Measurements from ENCODE around the gene HDAC11.

Gene HDAC11

DNA sequence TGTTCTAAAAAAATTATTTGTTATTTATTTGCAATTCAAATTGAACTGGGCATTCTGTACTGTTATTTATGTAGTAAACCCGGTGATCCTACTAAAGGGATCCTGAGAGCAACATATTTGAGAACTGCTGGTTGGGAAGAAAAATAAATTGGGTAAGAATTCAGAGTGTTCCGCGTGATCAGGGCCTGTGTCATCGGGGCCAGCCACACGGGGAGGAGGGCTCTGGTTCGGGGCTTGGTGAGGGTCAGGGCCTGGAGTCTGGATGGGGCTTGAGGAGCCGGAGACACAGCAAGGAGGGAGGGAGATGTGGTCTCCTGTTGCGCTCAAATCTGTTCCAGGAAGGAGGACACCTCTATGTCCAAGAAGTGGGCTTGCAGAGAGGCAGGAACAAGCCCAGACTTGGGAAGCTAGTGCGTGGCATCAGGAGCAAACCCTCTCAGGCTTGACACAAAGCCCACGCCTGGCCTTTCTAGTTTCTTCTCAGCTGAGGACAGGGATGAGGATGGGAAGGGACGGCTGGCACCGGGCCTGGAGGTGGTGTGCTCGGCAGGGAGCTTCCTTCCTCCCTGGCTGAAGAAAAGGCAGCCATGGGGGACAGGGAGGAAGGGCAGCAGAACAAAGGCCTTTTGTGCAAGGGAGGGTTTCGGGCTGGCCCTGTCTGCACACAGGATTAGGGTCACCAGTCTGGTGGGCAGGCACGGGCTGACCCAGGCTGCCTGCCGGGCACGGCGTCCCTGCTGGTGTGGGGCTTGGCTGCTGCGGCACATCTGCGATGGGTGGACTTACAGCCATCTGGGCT is 45.9 kb downstream of the HDAC11 start:
- no peak for FAIRE-seq
- no peak for DNase-seq (ENCODE audit: insufficient read length)
- TF ChIP-seq TAF1 (IDR thresholded peaks at IDR 0.05; ENCODE audit: borderline replicate concordance, low read depth, low read length) (no peak), POLR2AphosphoS5 (IDR thresholded peaks at IDR 0.05; ENCODE audit: low read depth, low read length) (no peak), POLR2A (IDR thresholded peaks at IDR 0.05; ENCODE audit: low read depth, low read length) (no peak)

DNA sequence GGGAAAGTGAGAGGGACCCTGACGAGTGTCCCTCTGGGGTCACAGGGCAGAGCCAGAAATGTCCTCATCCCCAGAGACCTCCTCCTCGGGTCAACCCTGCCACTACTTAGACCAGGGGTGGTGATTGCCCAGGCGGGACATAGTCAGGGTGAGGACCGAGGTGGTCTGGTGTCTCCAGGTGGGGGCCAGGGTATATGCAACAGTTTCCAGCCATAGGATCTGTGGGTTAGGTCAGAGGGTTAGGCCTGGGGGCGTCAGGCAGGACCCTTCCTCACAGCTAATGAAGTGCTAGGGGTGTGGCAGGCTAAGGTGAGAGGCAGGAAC is 46.5 kb downstream of the HDAC11 start:
- TF ChIP-seq POLR2A (IDR thresholded peaks at IDR 0.05; ENCODE audit: low read depth, low read length): no peak
- TF ChIP-seq POLR2AphosphoS5 (IDR thresholded peaks at IDR 0.05; ENCODE audit: low read depth, low read length): no peak
- TF ChIP-seq TAF1 (IDR thresholded peaks at IDR 0.05; ENCODE audit: borderline replicate concordance, low read depth, low read length): no peak
- DNase-seq (ENCODE audit: insufficient read length): no peak
- no peak for FAIRE-seq

DNA sequence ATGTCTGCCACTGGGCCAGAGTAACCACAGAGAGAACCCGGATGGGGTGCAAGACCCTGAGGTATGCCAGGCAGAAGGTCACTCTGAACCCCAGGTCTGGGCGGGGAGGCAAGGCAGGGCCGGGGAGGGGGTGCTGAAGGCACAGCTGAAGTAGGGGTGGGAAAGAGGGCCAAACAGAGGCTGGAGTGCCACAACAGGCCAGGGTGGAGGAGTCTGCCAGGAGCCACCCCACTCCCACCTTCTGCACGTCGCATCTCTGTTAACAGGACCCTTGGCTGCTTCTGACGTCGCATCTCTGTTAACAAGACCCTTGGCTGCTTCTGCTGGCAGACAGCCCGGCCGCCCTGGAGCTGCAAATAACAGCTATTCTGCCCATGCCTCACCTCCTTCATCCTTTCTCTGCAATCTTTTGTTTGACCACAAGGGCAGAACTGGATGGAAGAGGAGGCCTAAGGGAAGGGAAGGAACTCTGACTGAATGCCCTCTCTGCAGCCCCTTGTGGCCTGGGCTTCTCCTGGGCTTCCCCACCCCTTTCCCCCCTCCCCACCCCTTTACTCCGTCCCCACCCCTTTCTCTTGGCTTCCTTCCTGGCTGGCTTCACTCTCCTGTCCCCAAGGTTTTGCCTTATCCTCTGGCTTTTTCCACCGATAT is 48.2 kb downstream of the HDAC11 start:
- FAIRE-seq (no peak), DNase-seq (ENCODE audit: insufficient read length) (no peak)
- TF ChIP-seq POLR2AphosphoS5 (IDR thresholded peaks at IDR 0.05; ENCODE audit: low read depth, low read length) (no peak), TAF1 (IDR thresholded peaks at IDR 0.05; ENCODE audit: borderline replicate concordance, low read depth, low read length) (no peak), POLR2A (IDR thresholded peaks at IDR 0.05; ENCODE audit: low read depth, low read length) (no peak)

DNA sequence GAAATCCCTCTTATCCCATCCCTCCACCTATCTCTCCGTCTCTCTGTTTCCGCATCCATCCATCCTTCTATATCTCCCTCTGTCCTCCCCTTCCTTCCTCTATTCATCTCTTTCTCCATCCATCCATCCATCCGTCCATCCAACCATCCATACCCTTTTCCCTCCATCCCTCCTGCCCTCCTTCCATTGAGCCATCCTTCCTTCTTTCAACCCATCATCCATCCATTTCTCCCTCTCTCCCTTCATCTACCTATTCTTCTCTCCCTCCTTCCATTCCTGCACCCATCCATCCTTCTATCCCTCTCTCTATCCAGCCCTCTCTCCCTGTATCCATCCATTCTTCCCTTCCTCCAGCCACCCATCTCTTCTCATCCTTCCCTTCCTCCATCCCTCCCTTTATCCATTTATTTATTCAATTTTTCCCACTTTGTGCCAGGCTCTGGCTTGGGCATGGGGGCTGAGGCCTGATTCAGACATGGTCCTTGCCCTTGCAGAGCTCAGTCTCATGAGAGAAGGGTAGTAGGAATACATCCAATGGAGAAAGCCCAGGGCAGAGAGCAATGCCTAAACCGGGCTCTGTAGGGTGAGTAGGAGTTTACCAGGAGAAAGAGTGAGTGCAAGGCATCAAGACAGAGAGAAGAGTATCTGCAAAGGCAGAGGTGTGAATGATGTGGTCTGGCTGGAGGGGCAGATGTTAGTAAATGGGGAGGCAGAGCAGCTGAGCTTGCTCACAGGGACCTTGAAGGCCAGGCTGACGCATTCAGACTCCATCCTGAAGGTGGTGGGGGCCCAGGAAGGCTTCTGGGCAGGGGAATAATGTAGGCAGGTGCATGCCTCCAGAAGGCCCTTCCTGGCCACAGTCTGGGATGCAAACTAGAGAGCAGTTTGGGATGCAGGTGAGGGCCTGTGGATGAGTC is 49.3 kb downstream of the HDAC11 start:
- no peak for DNase-seq (ENCODE audit: insufficient read length)
- no peak for TF ChIP-seq TAF1 (IDR thresholded peaks at IDR 0.05; ENCODE audit: borderline replicate concordance, low read depth, low read length)
- TF ChIP-seq POLR2AphosphoS5 (IDR thresholded peaks at IDR 0.05; ENCODE audit: low read depth, low read length): no peak
- no peak for TF ChIP-seq POLR2A (IDR thresholded peaks at IDR 0.05; ENCODE audit: low read depth, low read length)
- FAIRE-seq: no peak

DNA sequence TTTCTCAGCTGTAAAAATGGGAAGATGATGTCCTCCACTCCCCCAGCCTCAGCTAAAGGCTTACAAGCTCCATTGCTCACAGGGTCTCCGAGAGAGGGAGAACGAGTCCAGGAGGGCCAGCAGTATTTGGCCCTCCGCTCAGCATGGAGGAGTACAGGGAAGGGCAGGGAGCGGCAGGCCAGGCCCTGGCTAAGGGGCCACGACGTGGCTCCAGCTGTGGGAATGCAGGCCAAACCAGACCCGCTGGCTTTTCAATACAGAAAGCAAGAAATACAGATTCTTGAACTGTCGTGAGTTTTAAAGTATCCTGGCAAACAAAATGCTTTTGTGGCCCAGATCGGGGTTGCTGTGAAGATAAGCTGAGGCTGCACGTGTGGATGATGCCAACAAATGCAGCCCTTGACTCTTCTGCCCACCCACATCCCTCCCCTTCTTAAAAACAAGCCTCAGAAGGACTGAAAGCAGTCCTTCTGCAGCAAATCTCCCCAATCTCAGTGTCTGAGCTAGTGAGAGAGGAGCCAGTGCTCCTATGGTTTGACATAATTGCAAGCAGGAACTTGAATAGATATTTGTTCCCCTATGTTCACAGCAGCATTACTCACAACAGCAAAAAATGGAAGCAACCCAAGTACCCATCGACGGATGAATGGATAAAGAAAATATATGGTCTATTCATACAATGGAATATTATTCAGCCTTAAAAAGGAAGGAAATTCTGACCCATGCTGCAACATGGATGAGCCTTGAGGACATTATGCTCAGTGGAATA is 50.3 kb downstream of the HDAC11 start:
- DNase-seq (ENCODE audit: insufficient read length) (no peak), FAIRE-seq (no peak)
- no peak for TF ChIP-seq POLR2AphosphoS5 (IDR thresholded peaks at IDR 0.05; ENCODE audit: low read depth, low read length)
- no peak for TF ChIP-seq TAF1 (IDR thresholded peaks at IDR 0.05; ENCODE audit: borderline replicate concordance, low read depth, low read length)
- no peak for TF ChIP-seq POLR2A (IDR thresholded peaks at IDR 0.05; ENCODE audit: low read depth, low read length)

DNA sequence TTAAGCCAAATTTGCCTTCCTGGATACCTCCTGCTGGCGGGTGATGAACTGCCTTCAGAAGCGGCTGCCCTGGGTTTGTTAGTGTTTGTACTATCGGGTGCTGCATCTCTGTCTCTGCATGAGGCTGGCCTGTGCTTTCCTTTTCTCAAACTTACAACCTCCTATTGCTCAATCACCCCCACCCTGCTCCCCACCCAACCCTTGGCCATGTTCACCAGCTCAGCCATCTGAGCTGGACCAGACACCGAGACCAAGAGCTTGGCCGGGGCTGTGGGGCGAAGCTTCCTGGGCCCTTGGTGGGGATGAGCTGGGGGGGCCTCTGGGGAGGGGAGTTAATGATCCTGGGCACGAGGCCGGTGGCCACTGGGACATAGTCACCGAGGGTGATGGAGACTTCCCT is 52.0 kb downstream of the HDAC11 start:
- TF ChIP-seq POLR2AphosphoS5 (IDR thresholded peaks at IDR 0.05; ENCODE audit: low read depth, low read length) (no peak), TAF1 (IDR thresholded peaks at IDR 0.05; ENCODE audit: borderline replicate concordance, low read depth, low read length) (no peak), POLR2A (IDR thresholded peaks at IDR 0.05; ENCODE audit: low read depth, low read length) (no peak)
- DNase-seq (ENCODE audit: insufficient read length) (no peak), FAIRE-seq (no peak)

DNA sequence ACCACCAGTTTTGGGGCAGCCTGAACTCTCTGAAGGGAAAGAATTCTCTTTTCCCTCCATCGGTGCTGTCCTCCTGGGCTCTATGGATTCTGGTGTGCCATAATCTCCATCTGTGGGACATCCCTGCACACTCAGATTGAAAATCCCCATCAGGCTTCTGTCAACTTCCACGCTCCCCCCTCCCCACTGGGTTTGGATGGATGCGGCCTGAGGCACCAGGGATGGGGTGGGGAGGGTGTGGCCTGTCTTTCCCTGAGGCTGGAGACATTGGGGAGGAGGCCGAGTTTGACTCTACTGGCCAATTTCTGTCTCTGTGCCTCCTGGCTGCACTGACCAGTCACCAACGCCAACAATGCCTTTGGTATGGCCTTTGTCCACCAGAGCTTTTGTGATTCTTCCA is 52.5 kb downstream of the HDAC11 start:
- DNase-seq (ENCODE audit: insufficient read length) (no peak), FAIRE-seq (no peak)
- TF ChIP-seq POLR2AphosphoS5 (IDR thresholded peaks at IDR 0.05; ENCODE audit: low read depth, low read length) (no peak), TAF1 (IDR thresholded peaks at IDR 0.05; ENCODE audit: borderline replicate concordance, low read depth, low read length) (no peak), POLR2A (IDR thresholded peaks at IDR 0.05; ENCODE audit: low read depth, low read length) (no peak)

DNA sequence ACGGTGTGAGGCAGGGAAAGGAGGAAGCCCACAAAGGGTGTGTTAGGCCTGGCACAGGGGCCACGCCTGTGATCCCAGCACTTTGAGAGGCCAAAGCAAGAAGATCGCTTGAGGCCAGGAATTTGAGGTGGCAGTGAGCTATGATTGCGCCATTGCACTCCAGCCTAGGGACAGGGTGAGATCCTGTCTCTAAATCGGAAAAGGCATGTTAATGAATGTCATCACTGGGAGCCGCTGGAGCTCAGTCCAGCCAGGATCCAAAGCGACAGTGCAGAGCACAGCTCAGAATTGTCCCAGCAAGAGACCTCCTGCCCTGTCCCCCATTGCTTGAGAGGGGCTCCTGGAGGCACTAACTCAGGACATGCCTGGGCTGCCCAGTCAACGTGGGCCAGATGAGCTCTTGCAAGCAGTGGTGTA is 53.8 kb downstream of the HDAC11 start:
- DNase-seq (ENCODE audit: insufficient read length) (no peak), FAIRE-seq (no peak)
- TF ChIP-seq POLR2AphosphoS5 (IDR thresholded peaks at IDR 0.05; ENCODE audit: low read depth, low read length) (no peak), TAF1 (IDR thresholded peaks at IDR 0.05; ENCODE audit: borderline replicate concordance, low read depth, low read length) (no peak), POLR2A (IDR thresholded peaks at IDR 0.05; ENCODE audit: low read depth, low read length) (no peak)

DNA sequence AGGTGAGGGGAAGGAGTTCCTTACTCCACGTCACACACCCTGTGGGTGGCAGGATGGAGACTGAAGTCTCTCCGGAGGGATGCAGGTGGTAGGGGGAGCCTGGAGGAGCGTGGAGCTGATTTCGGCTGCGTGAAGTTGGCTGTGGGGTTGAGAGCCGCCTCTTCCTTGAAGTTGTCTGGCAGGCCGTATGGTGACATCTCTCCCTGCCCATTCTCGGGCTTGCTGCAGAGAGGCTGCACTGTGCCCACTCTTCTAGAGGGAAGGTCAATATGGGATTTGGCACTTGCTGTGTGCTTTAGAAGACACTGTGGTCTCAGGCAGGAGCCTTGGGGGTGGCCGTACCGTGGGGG is 55.4 kb downstream of the HDAC11 start:
- DNase-seq (ENCODE audit: insufficient read length) (no peak), FAIRE-seq (no peak)
- TF ChIP-seq POLR2AphosphoS5 (IDR thresholded peaks at IDR 0.05; ENCODE audit: low read depth, low read length) (no peak), POLR2A (IDR thresholded peaks at IDR 0.05; ENCODE audit: low read depth, low read length) (no peak), TAF1 (IDR thresholded peaks at IDR 0.05; ENCODE audit: borderline replicate concordance, low read depth, low read length) (no peak)

DNA sequence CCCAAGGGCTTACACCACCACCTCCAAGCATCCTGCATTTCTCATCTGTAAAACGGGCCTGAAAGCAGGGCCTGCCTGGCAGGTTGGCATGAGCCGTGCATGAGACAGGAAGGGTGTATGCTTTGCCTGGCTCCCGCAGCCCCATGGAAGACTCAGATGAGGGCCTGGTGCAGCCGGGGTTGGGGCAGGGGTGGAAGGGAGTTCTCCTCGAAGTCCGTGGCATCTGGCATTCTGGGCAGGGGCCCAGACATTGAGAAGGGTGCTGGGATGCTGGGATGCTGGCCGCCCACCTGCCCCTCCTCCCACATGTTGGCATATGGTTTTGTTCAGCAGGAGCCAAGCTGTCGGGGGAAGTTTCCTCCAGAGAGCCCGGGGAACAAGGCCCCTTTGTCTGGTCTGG is 55.8 kb downstream of the HDAC11 start:
- FAIRE-seq: no peak
- no peak for DNase-seq (ENCODE audit: insufficient read length)
- TF ChIP-seq POLR2AphosphoS5 (IDR thresholded peaks at IDR 0.05; ENCODE audit: low read depth, low read length): no peak
- no peak for TF ChIP-seq TAF1 (IDR thresholded peaks at IDR 0.05; ENCODE audit: borderline replicate concordance, low read depth, low read length)
- TF ChIP-seq POLR2A (IDR thresholded peaks at IDR 0.05; ENCODE audit: low read depth, low read length): no peak

DNA sequence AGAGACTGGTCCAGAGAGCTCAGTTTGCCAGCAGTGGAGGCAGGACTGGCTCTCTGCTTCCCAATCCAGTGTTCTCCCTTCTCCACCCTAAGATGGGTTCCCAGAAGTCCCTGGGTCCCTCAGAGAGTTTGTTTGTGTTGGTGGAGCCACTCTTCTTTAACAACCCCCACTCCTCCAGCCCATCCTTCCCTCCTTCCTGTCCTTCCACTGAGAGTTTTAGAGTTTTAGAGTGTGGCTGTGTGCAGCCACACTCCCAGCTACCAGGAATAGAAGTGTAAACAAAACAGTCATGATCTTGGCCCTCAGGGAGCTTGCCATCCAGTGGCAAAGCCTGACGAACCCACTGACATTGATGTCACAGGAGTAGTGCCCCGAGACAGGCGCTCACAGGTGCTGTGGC is 56.3 kb downstream of the HDAC11 start:
- FAIRE-seq: no peak
- no peak for TF ChIP-seq POLR2AphosphoS5 (IDR thresholded peaks at IDR 0.05; ENCODE audit: low read depth, low read length)
- TF ChIP-seq POLR2A (IDR thresholded peaks at IDR 0.05; ENCODE audit: low read depth, low read length): no peak
- no peak for TF ChIP-seq TAF1 (IDR thresholded peaks at IDR 0.05; ENCODE audit: borderline replicate concordance, low read depth, low read length)
- DNase-seq (ENCODE audit: insufficient read length): no peak

All from GM12892 (cell line).